ENCODE measurements around the gene HAPLN2.

DNA sequence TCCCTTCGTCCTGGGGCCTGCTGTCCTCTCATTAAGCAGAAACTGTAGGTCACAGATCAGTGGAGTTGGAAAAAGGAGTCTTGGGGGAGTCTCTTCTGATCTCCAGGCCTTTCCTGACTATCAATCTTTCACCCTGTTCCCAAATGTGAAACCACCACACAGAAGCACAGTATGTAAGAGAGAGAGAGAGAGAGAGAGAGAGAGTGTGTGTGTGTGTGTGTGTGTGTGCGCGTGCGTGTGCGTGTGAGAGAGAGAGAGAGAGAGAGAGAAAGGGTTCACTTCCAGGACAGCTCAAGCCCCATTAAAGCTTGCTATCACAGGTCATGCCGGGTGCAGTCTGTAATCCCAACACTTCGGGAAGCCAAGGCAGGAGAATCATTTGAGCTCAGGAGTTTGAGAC is 41.2 kb upstream of the HAPLN2 start:
- TF ChIP-seq POLR2A (IDR thresholded peaks at IDR 0.05): no peak
- TF ChIP-seq, protein P1, sequence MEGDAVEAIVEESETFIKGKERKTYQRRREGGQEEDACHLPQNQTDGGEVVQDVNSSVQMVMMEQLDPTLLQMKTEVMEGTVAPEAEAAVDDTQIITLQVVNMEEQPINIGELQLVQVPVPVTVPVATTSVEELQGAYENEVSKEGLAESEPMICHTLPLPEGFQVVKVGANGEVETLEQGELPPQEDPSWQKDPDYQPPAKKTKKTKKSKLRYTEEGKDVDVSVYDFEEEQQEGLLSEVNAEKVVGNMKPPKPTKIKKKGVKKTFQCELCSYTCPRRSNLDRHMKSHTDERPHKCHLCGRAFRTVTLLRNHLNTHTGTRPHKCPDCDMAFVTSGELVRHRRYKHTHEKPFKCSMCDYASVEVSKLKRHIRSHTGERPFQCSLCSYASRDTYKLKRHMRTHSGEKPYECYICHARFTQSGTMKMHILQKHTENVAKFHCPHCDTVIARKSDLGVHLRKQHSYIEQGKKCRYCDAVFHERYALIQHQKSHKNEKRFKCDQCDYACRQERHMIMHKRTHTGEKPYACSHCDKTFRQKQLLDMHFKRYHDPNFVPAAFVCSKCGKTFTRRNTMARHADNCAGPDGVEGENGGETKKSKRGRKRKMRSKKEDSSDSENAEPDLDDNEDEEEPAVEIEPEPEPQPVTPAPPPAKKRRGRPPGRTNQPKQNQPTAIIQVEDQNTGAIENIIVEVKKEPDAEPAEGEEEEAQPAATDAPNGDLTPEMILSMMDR (IDR thresholded peaks at IDR 0.05): no peak

Measured in adrenal gland (tissue), 5 donors.